GM12891 (cell line): ENCODE results near the gene GUCY2D.

ENCODE experiments used
- POLR2AphosphoS5 ChIP-seq: IDR thresholded peaks from 2 replicates; pipeline ENCODE4 v1.6.1; 2011; ENCODE audit warnings: low read depth, low read length, control low read depth
- TAF1 ChIP-seq: IDR thresholded peaks from 2 replicates; pipeline ENCODE4 v1.6.1; 2011; ENCODE audit warnings: low read depth, low read length, control low read depth

- TF ChIP-seq TAF1 (no peak), POLR2AphosphoS5 (no peak)
Observed at GRCh38 chr17:7956228-7956965, 46.0 kb upstream of the GUCY2D start.
